Activated T-cell treated with anti-CD3 and anti-CD28 coated beads for 24 hours (primary cell): Measurements from ENCODE around the gene MINPP1.

ENCODE experiments used
- DNase-seq: peaks from one replicate; pipeline ENCODE4 v3.0.0-alpha.2; 2020; ENCODE audit warnings: low read depth

The MINPP1 gene

GRCh38 chr10:87523731-87524130 lies 19.0 kb downstream of the MINPP1 start:
- no peak for DNase-seq

GRCh38 chr10:87524296-87524695 lies 19.6 kb downstream of the MINPP1 start:
- no peak for DNase-seq

GRCh38 chr10:87531908-87532622 lies 27.4 kb downstream of the MINPP1 start:
- no peak for DNase-seq

GRCh38 chr10:87532696-87533095 lies 28.0 kb downstream of the MINPP1 start:
- no peak for DNase-seq

GRCh38 chr10:87534173-87534858 lies 29.6 kb downstream of the MINPP1 start:
- no peak for DNase-seq

GRCh38 chr10:87538092-87539015 lies 33.7 kb downstream of the MINPP1 start:
- DNase-seq, result no peak

GRCh38 chr10:87541114-87541513 lies 36.4 kb downstream of the MINPP1 start:
- DNase-seq, result no peak

GRCh38 chr10:87544721-87545120 lies 40.0 kb downstream of the MINPP1 start:
- no peak for DNase-seq

- no peak for DNase-seq
Measured at GRCh38 chr10:87545783-87546182, 41.1 kb downstream of the MINPP1 start.

- no peak for DNase-seq
Measured at GRCh38 chr10:87546210-87546609, 41.5 kb downstream of the MINPP1 start.

- DNase-seq, result no peak
Measured at GRCh38 chr10:87546971-87547413, 42.3 kb downstream of the MINPP1 start.

- DNase-seq, result no peak
Measured at GRCh38 chr10:87547734-87548311, 43.1 kb downstream of the MINPP1 start.

- DNase-seq, result no peak
Measured at GRCh38 chr10:87550741-87551140, 46.0 kb downstream of the MINPP1 start.

GRCh38 chr10:87551326-87551725 lies 46.6 kb downstream of the MINPP1 start:
- DNase-seq, result no peak

GRCh38 chr10:87552248-87552929 lies 47.7 kb downstream of the MINPP1 start:
- no peak for DNase-seq

GRCh38 chr10:87557409-87557808 lies 52.7 kb downstream of the MINPP1 start:
- DNase-seq, result no peak

- DNase-seq, result no peak
Measured at GRCh38 chr10:87558333-87558732, 53.6 kb downstream of the MINPP1 start.

GRCh38 chr10:87559392-87559791 lies 54.7 kb downstream of the MINPP1 start:
- DNase-seq, result no peak

- no peak for DNase-seq
Measured at GRCh38 chr10:87560495-87561129, 55.9 kb downstream of the MINPP1 start.

GRCh38 chr10:87562750-87563149 lies 58.1 kb downstream of the MINPP1 start:
- DNase-seq, result no peak

- no peak for DNase-seq
Measured at GRCh38 chr10:87565010-87565409, 60.3 kb downstream of the MINPP1 start.
